Vagina (tissue), 2 donors: ENCODE data around the gene SKOR1.

Experiments used
- CTCF ChIP-seq, 3 experiments: fragments of 450-650 bp in 2 of 3; fragments of 200-600 bp in 1 of 3; sonication (generic) in 1 of 3; IDR thresholded peaks; one replicate each; pipeline ENCODE4 v1.5.1; 2017 to 2019; ENCODE audit warnings: antibody characterized with exemption in 3 of 3, mild to moderate bottlenecking in 2 of 3, moderate library complexity in 2 of 3
- POLR2AphosphoS5 ChIP-seq, 2 donors: sonication (generic); formaldehyde crosslinking; IDR thresholded peaks; one replicate each; pipeline ENCODE4 v1.9.0; 2017; ENCODE audit warnings: antibody characterized with exemption in 2 of 2, mild to moderate bottlenecking in 2 of 2, low read depth in 1 of 2; ENCODE audit not compliant: insufficient read depth in 1 of 2

- TF ChIP-seq CTCF (IDR thresholded peaks at IDR 0.05) (no peak), POLR2AphosphoS5 (IDR thresholded peaks at IDR 0.05; ENCODE audit: insufficient read depth in 1 of 2, low read depth in 1 of 2) (no peak)
Measured at GRCh38 chr15:67824197-67824968, 926 bp upstream of the SKOR1 start.
